Prostate gland (tissue), 2 donors: ENCODE measurements around the gene RNF175. TPM values are rescaled to one million over a fixed set of nuclear protein-coding genes. Genes with fewer than 3 reads are reported as not detected.

ENCODE experiments used
- DNase-seq: peaks from one replicate; pipeline ENCODE4 v3.0.0-alpha.2; 2019; ENCODE audit warnings: low spot score
- H3K27ac ChIP-seq, 2 donors: fragments of 200-600 bp; sonication (generic); 2 replicates each; pipeline ENCODE4 v1.5.1; 2017 to 2019
- H3K27me3 ChIP-seq: fragments of 200-600 bp; sonication (generic); replicated peaks from 2 replicates; pipeline ENCODE4 v1.5.1; 2019; ENCODE audit not compliant: insufficient read depth
- H3K36me3 ChIP-seq, 2 donors: fragments of 200-600 bp; sonication (generic); 1 replicate in 1 of 2; 2 replicates in 1 of 2; pipeline versions ENCODE4 v1.5.1 to v1.8.1; 2017 to 2019
- H3K4me1 ChIP-seq: fragments of 200-600 bp; sonication (generic); replicated peaks from 2 replicates; pipeline ENCODE4 v1.5.1; 2019
- H3K4me3 ChIP-seq, 2 donors: fragments of 200-600 bp; sonication (generic); 2 replicates each; pipeline ENCODE4 v1.5.1; 2017 to 2019
- H3K9me3 ChIP-seq: fragments of 200-600 bp; sonication (generic); 2 replicates; pipeline ENCODE4 v1.5.1; 2017
- CTCF ChIP-seq, 4 experiments: fragments of 200-600 bp in 2 of 4; fragments of 450-650 bp in 2 of 4; sonication (generic) in 2 of 4; IDR thresholded peaks; 1 replicate in 3 of 4; 2 replicates in 1 of 4; pipeline ENCODE4 v1.5.1; 2016 to 2019; ENCODE audit warnings: antibody characterized with exemption in 4 of 4, mild to moderate bottlenecking in 2 of 4, moderate library complexity in 2 of 4
- POLR2A ChIP-seq: fragments of 450-650 bp; IDR thresholded peaks from one replicate; pipeline ENCODE4 v1.6.1; 2016; ENCODE audit warnings: antibody characterized with exemption, mild to moderate bottlenecking
- POLR2AphosphoS5 ChIP-seq: sonication (generic); formaldehyde crosslinking; IDR thresholded peaks from one replicate; pipeline ENCODE4 v1.6.1; 2017; ENCODE audit warnings: antibody characterized with exemption
- WGBS: methylation state at CpG from one replicate; pipeline ENCODE4 v1.1.5; 2018; 5-methylcytosine and 5-hydroxymethylcytosine counted together
- intact Hi-C: fragments of 100-400 bp; cut with DNase I; formaldehyde crosslinking; loops from one replicate; pipeline ENCODE4 v1.14.2; 2022
- total RNA-seq, 2 donors: library from RNA; depleted of rRNA; stranded (reverse); fragments of >200 nt; gene quantifications; one replicate each; pipeline ENCODE4 v1.1.0, GENCODE V29; 2016

The RNF175 gene
- total RNA-seq, 2 donors from 2014 or later, result 1.9 TPM; not detected in 1

- Histone ChIP-seq H3K4me1 (peaks cover 6% of the 10 kb centered on the region), H3K27me3 (peaks cover 23% of the 10 kb centered on the region), H3K9me3 (no peaks in the 10 kb centered on the region), H3K4me3 (peak overlapping the region in 1 of 2 donors; percentile 4), H3K27ac (no peak overlapping the region), H3K36me3 (no peaks in the 10 kb centered on the region)
- DNase-seq, result no peak
- TF ChIP-seq POLR2AphosphoS5 (no peak), CTCF (IDR thresholded peaks at IDR 0.05) (no peak), POLR2A (no peak)
- WGBS, result 24% methylated on average over 38 of the region's 39 CpGs
- intact Hi-C loops, result loop anchor here (5.0 kb wide), 2 partner anchors 230 to 520 kb away; no protein-coding TSS in a partner anchor
Measured at GRCh38 chr4:153792618-153793247, 32.9 kb upstream of the RNF175 start.

- no peaks in the 10 kb centered on the region for H3K9me3 ChIP-seq
- intact Hi-C loops, result loop anchor here (5.0 kb wide), 2 partner anchors 230 to 520 kb away; no protein-coding TSS in a partner anchor
- H3K27me3 ChIP-seq, result peaks cover 26% of the 10 kb centered on the region
- TF ChIP-seq CTCF (IDR thresholded peaks at IDR 0.05) (peak in 3 of 4 experiments; percentile 17 to 37 (median 29)), POLR2A (no peak)
- DNase-seq, result no peak
- WGBS, result 4% methylated on average over 37 of the region's 37 CpGs
- H3K36me3 ChIP-seq, result no peaks in the 10 kb centered on the region
- H3K4me3 ChIP-seq, result peak overlapping the region in 1 of 2 donors; percentile 4
- peaks cover 6% of the 10 kb centered on the region for H3K4me1 ChIP-seq
- H3K27ac ChIP-seq, result no peak overlapping the region
Measured at GRCh38 chr4:153791746-153792617, 32.2 kb upstream of the RNF175 start.

GRCh38 chr4:153790962-153791551, 31.2 kb upstream of the RNF175 start:
- DNase-seq, result no peak
- no peaks in the 10 kb centered on the region for H3K9me3 ChIP-seq
- TF ChIP-seq CTCF (IDR thresholded peaks at IDR 0.05) (peak in 1 of 4 experiments; percentile 23), POLR2AphosphoS5 (no peak)
- WGBS, result 4% methylated on average over 37 of the region's 51 CpGs
- H3K4me3 ChIP-seq, result peak overlapping the region; percentile 6 to 12
- intact Hi-C loops, result loop anchor here (5.0 kb wide), 2 partner anchors 231 to 521 kb away; no protein-coding TSS in a partner anchor
- H3K27ac ChIP-seq, result no peak overlapping the region
- H3K36me3 ChIP-seq, result no peaks in the 10 kb centered on the region
- H3K4me1 ChIP-seq, result peaks cover 6% of the 10 kb centered on the region
- peaks cover 26% of the 10 kb centered on the region for H3K27me3 ChIP-seq

- DNase-seq, result no peak
- H3K27me3 ChIP-seq, result peaks cover 26% of the 10 kb centered on the region
- H3K4me3 ChIP-seq, result peak overlapping the region in 1 of 2 donors; percentile 12
- H3K4me1 ChIP-seq, result peaks cover 6% of the 10 kb centered on the region
- H3K36me3 ChIP-seq, result no peaks in the 10 kb centered on the region
- no peak for TF ChIP-seq CTCF (IDR thresholded peaks at IDR 0.05)
- TF ChIP-seq POLR2A, result no peak
- no peak for TF ChIP-seq POLR2AphosphoS5
- no peak overlapping the region for H3K27ac ChIP-seq
- intact Hi-C loops, result loop anchor here (5.0 kb wide), 2 partner anchors 232 to 522 kb away; no protein-coding TSS in a partner anchor
- no peaks in the 10 kb centered on the region for H3K9me3 ChIP-seq
- 76% methylated on average over 10 of the region's 10 CpGs for WGBS
Measured at GRCh38 chr4:153790500-153790865, 30.7 kb upstream of the RNF175 start.
